Brain microvascular endothelial cell (primary cell): ENCODE data around the gene SYCP2.

Experiments used
- DNase-seq: peaks from one replicate; pipeline ENCODE4 v3.0.0-alpha.2; 2020
- H3K27ac ChIP-seq: fragments of 250-450 bp; sonication (Bioruptor Pico); 2 replicates; pipeline ENCODE4 v1.5.1; 2020; ENCODE audit warnings: mild to moderate bottlenecking, moderate library complexity
- H3K27me3 ChIP-seq: fragments of 250-450 bp; sonication (Bioruptor Pico); replicated peaks from 2 replicates; pipeline ENCODE4 v1.5.1; 2020; ENCODE audit warnings: mild to moderate bottlenecking
- H3K36me3 ChIP-seq: fragments of 250-450 bp; sonication (Bioruptor Pico); replicated peaks from 2 replicates; pipeline ENCODE4 v1.5.1; 2020; ENCODE audit warnings: mild to moderate bottlenecking
- H3K4me3 ChIP-seq: 2 replicates; pipeline ENCODE4 v1.5.1; 2011; ENCODE audit warnings: low read depth, mild to moderate bottlenecking, control low read depth, low read length, moderate library complexity
- in situ Hi-C: cut with HindIII; loops from 2 replicates; pipeline ENCODE4 v1.10.0; 2017; ENCODE audit warnings: low sequenced_read_pairs, low pct_ligation_motif_present
- TF ChIP-seq, protein P1 (sequence below): IDR thresholded peaks from 2 replicates; pipeline ENCODE4 v1.5.1; 2011; ENCODE audit warnings: low read depth, mild to moderate bottlenecking, moderate library complexity, low read length, control low read depth, inconsistent platforms; ENCODE audit errors: missing control alignments

SYCP2 gene

DNA sequence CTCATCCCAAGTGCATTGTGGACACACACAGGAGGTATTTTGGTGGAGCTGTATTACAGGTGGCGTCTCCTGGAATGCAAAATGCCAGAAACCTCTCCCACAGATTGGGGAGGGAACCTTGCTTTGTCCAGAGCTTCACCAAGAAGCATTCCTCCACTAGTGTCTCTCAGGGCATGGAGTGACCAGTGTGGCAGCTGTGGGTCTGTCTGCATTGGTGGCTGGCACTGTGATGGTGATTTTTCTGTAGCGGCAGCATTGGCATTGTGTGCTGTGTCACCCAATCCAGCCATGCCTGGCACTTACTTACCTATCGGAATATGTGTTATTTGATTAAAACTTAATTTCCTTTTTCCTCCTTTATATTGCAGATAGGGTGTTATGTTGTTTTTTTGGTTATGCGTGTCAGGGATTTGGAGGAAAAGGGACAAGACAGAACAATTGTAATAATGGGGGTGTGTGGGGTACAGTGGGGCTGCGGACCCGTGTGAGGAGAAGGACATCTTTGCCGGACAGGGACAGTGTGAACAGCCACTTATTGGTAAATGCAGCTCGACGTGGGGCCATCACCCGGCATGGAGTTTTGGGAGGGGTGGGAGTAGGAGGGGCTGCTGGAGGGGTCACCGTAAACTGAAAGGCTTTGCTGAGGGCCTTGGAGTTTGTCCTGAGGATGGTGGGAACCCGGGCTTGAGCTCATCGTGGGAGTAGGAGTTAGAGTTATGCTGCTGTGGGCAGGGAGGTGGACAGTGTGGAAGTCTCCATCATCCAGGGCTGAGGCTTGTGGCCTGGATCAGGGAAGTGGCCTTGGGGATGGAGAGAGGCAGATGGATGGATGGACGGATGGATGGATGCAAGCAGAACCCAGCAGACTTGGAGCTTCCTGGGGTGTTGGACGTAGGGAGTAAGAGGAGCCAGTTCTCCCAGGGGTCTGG, 105.0 kb downstream of the SYCP2 start:
- no peak overlapping the region for H3K27ac ChIP-seq
- no peaks in the 10 kb centered on the region for H3K27me3 ChIP-seq
- no peak for DNase-seq
- in situ Hi-C loops = no loop called here
- H3K4me3 ChIP-seq = no peak overlapping the region
- H3K36me3 ChIP-seq = no peaks in the 10 kb centered on the region
- TF ChIP-seq, protein P1, sequence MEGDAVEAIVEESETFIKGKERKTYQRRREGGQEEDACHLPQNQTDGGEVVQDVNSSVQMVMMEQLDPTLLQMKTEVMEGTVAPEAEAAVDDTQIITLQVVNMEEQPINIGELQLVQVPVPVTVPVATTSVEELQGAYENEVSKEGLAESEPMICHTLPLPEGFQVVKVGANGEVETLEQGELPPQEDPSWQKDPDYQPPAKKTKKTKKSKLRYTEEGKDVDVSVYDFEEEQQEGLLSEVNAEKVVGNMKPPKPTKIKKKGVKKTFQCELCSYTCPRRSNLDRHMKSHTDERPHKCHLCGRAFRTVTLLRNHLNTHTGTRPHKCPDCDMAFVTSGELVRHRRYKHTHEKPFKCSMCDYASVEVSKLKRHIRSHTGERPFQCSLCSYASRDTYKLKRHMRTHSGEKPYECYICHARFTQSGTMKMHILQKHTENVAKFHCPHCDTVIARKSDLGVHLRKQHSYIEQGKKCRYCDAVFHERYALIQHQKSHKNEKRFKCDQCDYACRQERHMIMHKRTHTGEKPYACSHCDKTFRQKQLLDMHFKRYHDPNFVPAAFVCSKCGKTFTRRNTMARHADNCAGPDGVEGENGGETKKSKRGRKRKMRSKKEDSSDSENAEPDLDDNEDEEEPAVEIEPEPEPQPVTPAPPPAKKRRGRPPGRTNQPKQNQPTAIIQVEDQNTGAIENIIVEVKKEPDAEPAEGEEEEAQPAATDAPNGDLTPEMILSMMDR = no peak

DNA sequence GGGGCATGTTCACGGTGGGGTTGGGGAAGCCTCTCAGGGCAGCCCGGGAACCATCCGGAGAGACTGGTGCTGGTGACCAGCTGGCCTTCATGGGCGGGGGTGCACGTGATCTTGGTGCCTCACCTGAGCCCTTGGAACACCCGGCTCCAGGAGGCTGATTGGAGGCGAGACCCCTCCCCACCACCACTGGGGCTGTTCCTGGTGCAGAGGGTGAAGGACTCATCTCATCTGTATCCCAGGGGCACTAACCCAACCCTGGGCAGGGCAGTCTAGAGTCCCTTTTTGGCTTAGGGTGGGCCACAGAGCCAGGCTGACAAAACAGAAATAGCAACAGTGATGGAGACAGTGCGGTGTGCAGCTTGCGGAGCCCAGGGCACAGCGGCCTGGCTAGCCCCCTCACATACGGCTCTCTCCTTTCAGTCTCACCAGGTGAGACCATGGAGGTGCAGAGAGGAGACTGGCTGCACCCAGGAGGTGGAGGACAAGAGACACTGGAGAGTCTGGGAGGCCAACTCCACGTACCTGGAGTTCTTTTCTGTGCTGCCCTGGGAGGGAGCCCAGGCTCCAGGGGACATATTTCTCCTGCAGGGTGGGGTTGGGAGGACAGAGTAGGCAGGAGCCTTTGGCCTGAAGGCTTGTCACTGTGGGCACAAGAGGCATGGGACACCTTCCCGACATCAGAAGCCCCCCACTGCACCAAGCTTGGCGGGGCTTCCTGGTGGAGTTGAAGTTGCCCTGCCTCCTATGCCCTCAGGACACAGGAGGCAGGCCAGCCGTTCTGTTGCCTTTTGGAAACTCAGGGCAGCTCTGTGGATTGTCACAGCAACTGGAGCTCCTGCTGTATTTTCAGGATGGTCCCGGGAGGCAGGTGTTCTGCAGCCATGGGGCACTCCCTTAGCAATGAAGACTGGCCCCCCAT, 106.0 kb downstream of the SYCP2 start:
- Histone ChIP-seq H3K36me3 (no peaks in the 10 kb centered on the region), H3K27me3 (no peaks in the 10 kb centered on the region), H3K27ac (no peak overlapping the region), H3K4me3 (no peak overlapping the region)
- in situ Hi-C loops = no loop called here
- TF ChIP-seq, protein P1 = no peak
- DNase-seq = no peak

DNA sequence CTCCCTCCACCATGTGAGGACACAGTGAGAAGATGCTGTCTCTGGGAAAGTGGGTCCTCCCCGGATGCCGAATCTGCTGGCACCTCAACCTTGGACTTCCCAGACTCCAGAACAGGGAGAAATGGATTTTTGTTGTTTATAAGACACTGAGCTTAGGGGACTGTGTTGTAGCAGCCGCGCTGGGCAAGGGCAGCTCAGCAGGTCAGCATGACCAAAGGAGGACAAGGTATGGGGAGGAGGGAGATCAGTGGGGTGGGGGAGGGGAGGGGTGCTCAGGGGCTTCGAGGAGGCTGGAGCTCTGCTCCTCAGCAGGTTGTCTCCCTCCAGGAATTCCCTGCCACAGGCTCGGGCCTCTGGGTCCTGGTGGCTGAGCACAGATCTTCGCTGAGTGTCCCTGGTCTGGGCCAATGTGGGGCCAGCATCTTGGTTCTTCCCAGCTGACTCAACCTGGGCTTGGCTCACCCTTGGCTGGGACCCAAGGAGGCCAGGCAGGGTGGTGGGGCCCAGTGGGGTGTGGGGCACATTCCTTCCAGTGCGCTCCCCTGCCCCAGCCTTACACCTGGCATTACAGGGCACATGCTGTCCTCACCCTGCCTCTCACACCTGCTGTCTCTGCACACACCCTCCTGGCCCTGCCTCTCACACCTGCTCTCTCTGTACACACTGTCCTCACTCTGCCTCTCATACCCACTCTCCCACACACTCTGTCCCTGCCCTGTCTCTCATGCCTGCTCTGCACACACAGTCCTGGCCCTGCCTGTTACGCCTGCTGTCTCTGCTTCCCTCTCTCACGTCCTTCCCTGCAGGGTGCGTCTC, 107.3 kb downstream of the SYCP2 start:
- no peak overlapping the region for H3K4me3 ChIP-seq
- no peak for DNase-seq
- TF ChIP-seq, protein P1 = no peak

GRCh38 chr20:59825563-59825920, 107.9 kb downstream of the SYCP2 start:
- Histone ChIP-seq H3K4me3 (no peak overlapping the region), H3K27ac (no peak overlapping the region), H3K27me3 (no peaks in the 10 kb centered on the region), H3K36me3 (no peaks in the 10 kb centered on the region)
- in situ Hi-C loops = no loop called here
- TF ChIP-seq, protein P1 = no peak
- DNase-seq = no peak

More for the DNA sequence above, 107.3 kb downstream of the SYCP2 start:
- Histone ChIP-seq H3K36me3 (no peaks in the 10 kb centered on the region), H3K27me3 (no peaks in the 10 kb centered on the region), H3K27ac (no peak overlapping the region)
- in situ Hi-C loops = no loop called here

DNA sequence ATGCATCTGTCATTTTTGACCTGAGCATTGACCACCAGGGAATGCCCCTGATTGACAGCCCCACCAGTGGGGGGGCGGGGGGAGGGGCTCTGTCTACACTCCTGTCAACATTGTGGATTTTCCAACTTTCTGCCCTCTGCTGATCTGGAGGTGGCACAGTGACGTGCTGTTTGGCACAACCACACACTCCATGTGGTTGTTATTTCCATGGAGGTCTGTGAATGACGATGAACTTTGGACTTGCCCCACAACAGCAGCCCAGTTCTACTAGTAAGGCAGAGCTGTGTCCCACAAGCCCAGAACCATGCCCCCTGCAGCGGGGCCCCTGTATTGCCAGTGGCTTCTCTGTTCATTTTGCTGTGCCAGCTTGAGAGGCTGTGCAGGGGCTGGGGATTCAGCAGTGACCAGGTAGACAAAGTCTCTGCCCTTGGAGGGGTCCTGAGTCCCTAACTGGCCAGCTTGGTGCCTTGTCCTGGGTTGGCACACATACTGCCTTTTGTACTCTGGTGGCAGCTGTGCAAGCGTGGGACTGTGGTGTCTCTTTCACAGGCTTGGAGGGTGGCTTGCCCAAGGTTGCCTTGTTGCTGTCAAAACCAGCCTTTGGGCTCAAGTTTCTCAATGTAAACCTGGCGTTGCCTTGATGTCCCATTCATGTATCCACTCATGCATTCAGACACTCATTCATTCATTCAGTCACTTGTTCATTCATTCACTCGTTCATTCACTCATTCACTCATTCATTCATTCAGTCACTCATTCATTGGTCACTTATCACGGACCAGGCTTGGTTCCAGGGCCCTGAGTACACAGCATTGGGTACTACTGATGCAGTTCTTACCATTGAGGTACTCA, 108.5 kb downstream of the SYCP2 start:
- Histone ChIP-seq H3K27me3 (no peaks in the 10 kb centered on the region), H3K36me3 (no peaks in the 10 kb centered on the region), H3K4me3 (no peak overlapping the region), H3K27ac (no peak overlapping the region)
- TF ChIP-seq, protein P1 = no peak
- DNase-seq = no peak
- in situ Hi-C loops = no loop called here
